Measurements from ENCODE around the gene ATP1A3.

- TF ChIP-seq CTCF (IDR thresholded peaks at IDR 0.05) (no peak), EZH2 (IDR thresholded peaks at IDR 0.05; ENCODE audit: borderline replicate concordance, insufficient read depth, low read depth, low read length, poor library complexity, severe bottlenecking) (no peak)
These were observed 16.5 kb upstream of the ATP1A3 start for GRCh38 chr19:42010245-42011126.

Measured in B cell (primary cell).